Lower leg skin (tissue), 4 donors: ENCODE data around the gene GTF2F2. TPM values are rescaled to one million over a fixed set of nuclear protein-coding genes. Genes with fewer than 3 reads are reported as not detected.

Source experiments
- DNase-seq, 2 donors: peaks; one replicate each; pipeline ENCODE4 v3.0.0-alpha.2; 2019; ENCODE audit warnings: low spot score in 2 of 2
- H3K4me3 ChIP-seq: fragments of 200-600 bp; sonication (generic); 2 replicates; pipeline ENCODE4 v1.5.1; 2017; ENCODE audit warnings: mild to moderate bottlenecking, low read depth; ENCODE audit not compliant: poor library complexity, severe bottlenecking
- CTCF ChIP-seq, 3 donors: fragments of 450-650 bp; IDR thresholded peaks; one replicate each; pipeline ENCODE4 v1.5.1; 2016; ENCODE audit warnings: antibody characterized with exemption in 3 of 3, mild to moderate bottlenecking in 3 of 3, moderate library complexity in 2 of 3
- POLR2A ChIP-seq, 2 donors: fragments of 450-650 bp; IDR thresholded peaks; one replicate each; pipeline ENCODE4 v1.6.1; 2016 to 2017; ENCODE audit warnings: antibody characterized with exemption in 2 of 2, mild to moderate bottlenecking in 1 of 2, moderate library complexity in 1 of 2
- WGBS, 2 donors: methylation state at CpG; one replicate each; pipeline ENCODE4 v1.1.5; 2018; 5-methylcytosine and 5-hydroxymethylcytosine counted together
- intact Hi-C: fragments of 100-400 bp; cut with DNase I; formaldehyde crosslinking; loops from one replicate; pipeline ENCODE4 v1.15.0; 2023; ENCODE audit warnings: low total_unique reads
- total RNA-seq, 4 donors: library from RNA; depleted of rRNA; stranded (reverse); fragments of >200 nt; gene quantifications; one replicate each; pipeline ENCODE4 v1.1.0, GENCODE V29; 2016

GTF2F2 gene
- total RNA-seq, 4 donors from 2014 or later, result 35.6 to 52.4 (median 45.3) TPM

- WGBS, 2 donors, result 84 to 86% methylated on average over 6 of the region's 6 CpGs
Measured at GRCh38 chr13:45102136-45102507, 18.2 kb upstream of the GTF2F2 start.

GRCh38 chr13:45103449-45103848 is 16.9 kb upstream of the GTF2F2 start:
- H3K4me3 ChIP-seq, result no peak overlapping the region
- TF ChIP-seq POLR2A (IDR thresholded peaks at IDR 0.05) (no peak), CTCF (IDR thresholded peaks at IDR 0.05) (no peak)
- intact Hi-C loops, result no loop called here
- DNase-seq, result no peak
- 75 to 82% methylated on average over 2 of the region's 2 CpGs for WGBS, 2 donors

More at GRCh38 chr13:45102136-45102507, 18.2 kb upstream of the GTF2F2 start:
- no peak for DNase-seq
- TF ChIP-seq CTCF (IDR thresholded peaks at IDR 0.05) (no peak), POLR2A (IDR thresholded peaks at IDR 0.05) (no peak)
- H3K4me3 ChIP-seq, result no peak overlapping the region
- intact Hi-C loops, result no loop called here

GRCh38 chr13:45104261-45104660 is 16.0 kb upstream of the GTF2F2 start:
- intact Hi-C loops, result no loop called here
- no peak for TF ChIP-seq CTCF (IDR thresholded peaks at IDR 0.05)
- TF ChIP-seq POLR2A (IDR thresholded peaks at IDR 0.05), result no peak
- no peak overlapping the region for H3K4me3 ChIP-seq
- no peak for DNase-seq
- 87 to 88% methylated on average over 3 of the region's 3 CpGs for WGBS, 2 donors

- no peak for TF ChIP-seq CTCF (IDR thresholded peaks at IDR 0.05)
- TF ChIP-seq POLR2A (IDR thresholded peaks at IDR 0.05), result no peak
- no peak overlapping the region for H3K4me3 ChIP-seq
- DNase-seq, result no peak
- intact Hi-C loops, result no loop called here
- 90 to 94% methylated on average over 5 of the region's 5 CpGs for WGBS, 2 donors
Measured at GRCh38 chr13:45105895-45106294, 14.4 kb upstream of the GTF2F2 start.

- intact Hi-C loops, result no loop called here
- WGBS, 2 donors, result 33 to 52% methylated on average over 1 of the region's 1 CpG
- no peak overlapping the region for H3K4me3 ChIP-seq
- TF ChIP-seq POLR2A (IDR thresholded peaks at IDR 0.05) (no peak), CTCF (IDR thresholded peaks at IDR 0.05) (no peak)
- DNase-seq, result no peak
Measured at GRCh38 chr13:45107539-45107938, 12.8 kb upstream of the GTF2F2 start.

GRCh38 chr13:45108716-45109101 is 11.6 kb upstream of the GTF2F2 start:
- TF ChIP-seq POLR2A (IDR thresholded peaks at IDR 0.05) (no peak), CTCF (IDR thresholded peaks at IDR 0.05) (no peak)
- intact Hi-C loops, result no loop called here
- WGBS, 2 donors, result 46 to 51% methylated on average over 11 of the region's 11 CpGs
- H3K4me3 ChIP-seq, result no peak overlapping the region
- no peak for DNase-seq
